ENCODE measurements around the gene PSTPIP1. TPM values are rescaled to one million over a fixed set of nuclear protein-coding genes. Genes with fewer than 3 reads are reported as not detected.
A peak's percentile ranks its signal among the peaks of the same experiment; 100 is the strongest.

Gene PSTPIP1
- total RNA-seq, 1 donor from 2014 or later = 16.0 TPM

DNA sequence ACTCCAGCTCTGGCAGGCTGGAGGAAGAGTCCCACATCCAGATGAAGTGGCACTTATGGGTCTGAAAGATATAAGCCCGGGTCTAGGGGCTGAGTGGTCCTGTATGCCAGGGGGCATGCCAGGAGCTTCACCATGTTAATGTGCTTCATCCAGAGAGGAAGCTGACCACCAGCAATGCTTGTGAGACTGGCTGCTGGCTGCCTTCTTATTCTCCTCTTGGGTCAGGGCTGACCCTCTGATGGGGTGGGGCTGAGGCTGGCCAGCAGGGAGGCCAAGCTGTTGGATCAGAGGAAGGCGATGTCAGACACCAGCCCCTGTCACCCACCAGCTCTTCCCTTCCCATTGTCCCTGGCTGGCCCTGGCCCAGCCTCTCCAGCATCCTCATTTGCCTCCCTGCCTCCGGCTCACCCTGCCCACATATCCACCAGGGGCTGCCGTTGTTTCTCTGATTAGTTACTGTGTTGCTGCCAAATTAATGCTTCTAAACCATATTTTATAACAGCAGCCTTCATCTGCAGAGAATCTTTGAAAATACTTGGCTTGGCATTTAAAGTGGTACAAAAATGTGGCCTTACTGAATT lies 20.4 kb upstream of the PSTPIP1 start:
- Histone ChIP-seq H3K27ac (no peak overlapping the region), H3K4me1 (no peaks in the 10 kb centered on the region), H3K36me3 (no peaks in the 10 kb centered on the region), H3K27me3 (no peaks in the 10 kb centered on the region), H3K9me3 (no peaks in the 10 kb centered on the region), H3K4me3 (no peak overlapping the region)
- ATAC-seq (no peak), DNase-seq (no peak)
- TF ChIP-seq, protein P1, sequence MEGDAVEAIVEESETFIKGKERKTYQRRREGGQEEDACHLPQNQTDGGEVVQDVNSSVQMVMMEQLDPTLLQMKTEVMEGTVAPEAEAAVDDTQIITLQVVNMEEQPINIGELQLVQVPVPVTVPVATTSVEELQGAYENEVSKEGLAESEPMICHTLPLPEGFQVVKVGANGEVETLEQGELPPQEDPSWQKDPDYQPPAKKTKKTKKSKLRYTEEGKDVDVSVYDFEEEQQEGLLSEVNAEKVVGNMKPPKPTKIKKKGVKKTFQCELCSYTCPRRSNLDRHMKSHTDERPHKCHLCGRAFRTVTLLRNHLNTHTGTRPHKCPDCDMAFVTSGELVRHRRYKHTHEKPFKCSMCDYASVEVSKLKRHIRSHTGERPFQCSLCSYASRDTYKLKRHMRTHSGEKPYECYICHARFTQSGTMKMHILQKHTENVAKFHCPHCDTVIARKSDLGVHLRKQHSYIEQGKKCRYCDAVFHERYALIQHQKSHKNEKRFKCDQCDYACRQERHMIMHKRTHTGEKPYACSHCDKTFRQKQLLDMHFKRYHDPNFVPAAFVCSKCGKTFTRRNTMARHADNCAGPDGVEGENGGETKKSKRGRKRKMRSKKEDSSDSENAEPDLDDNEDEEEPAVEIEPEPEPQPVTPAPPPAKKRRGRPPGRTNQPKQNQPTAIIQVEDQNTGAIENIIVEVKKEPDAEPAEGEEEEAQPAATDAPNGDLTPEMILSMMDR (IDR thresholded peaks at IDR 0.05) = no peak
- intact Hi-C loops (cut with DNase I) = no loop called here

DNA sequence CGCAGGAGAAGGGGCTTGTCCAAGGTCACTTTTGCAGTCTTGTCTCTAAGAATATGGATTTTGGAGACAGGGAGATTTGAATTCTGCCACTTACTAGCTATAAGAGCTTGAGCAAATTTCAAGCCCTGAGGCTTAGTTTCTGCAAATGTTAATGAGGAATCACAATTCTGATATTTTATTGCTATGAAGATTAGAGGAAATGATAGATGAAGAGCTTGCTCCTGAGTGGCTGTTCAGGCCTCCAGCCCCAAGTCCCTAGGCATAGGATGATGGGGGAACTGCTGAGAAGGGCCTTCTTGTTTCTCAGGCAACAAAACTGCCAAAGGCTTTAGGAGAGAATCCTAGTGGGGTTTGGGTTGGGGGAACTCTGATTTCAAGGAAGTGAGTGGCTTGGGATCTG lies 18.8 kb upstream of the PSTPIP1 start:
- H3K4me3 ChIP-seq = no peak overlapping the region
- ATAC-seq (no peak), DNase-seq (no peak)
- no peaks in the 10 kb centered on the region for H3K36me3 ChIP-seq
- H3K27ac ChIP-seq = no peak overlapping the region
- intact Hi-C loops (cut with DNase I) = no loop called here
- TF ChIP-seq, protein P1 (IDR thresholded peaks at IDR 0.05) = no peak
- no peaks in the 10 kb centered on the region for H3K9me3 ChIP-seq
- no peaks in the 10 kb centered on the region for H3K4me1 ChIP-seq
- H3K27me3 ChIP-seq = no peaks in the 10 kb centered on the region

DNA sequence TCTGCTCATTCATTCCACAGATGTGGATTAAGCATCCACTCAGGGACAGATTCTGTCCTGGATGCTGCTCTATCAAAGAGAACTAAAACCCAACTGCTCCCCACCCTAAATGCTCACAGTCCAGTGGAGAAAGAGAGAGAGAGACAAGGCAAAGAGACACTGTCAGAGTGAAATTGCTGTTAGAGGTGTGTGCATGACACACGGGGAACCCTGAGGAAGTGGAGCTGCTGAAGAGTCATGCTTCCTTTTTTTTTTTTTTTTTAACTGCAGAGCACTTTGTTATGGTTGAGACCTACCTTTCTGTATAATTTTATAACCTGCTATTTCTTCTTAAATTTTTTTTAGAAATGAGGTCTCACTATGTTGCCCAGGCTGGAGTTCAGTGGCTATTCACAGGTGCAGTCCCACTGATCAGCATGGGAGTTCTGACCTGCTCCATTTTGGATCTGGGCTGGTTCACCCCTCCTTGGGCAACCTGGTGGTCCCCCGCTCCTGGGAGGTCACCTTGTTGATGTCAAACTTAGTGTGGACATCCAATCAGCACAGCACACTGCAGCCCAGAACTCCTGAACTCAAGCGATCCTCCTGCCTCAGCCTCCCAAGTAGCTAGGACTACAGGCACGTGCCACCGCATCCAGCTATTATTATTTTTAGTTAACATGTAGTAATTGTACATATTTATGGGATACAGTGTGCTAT lies 18.2 kb upstream of the PSTPIP1 start:
- ATAC-seq (peak; percentile 44), DNase-seq (no peak)
- intact Hi-C loops (cut with DNase I) = no loop called here

DNA sequence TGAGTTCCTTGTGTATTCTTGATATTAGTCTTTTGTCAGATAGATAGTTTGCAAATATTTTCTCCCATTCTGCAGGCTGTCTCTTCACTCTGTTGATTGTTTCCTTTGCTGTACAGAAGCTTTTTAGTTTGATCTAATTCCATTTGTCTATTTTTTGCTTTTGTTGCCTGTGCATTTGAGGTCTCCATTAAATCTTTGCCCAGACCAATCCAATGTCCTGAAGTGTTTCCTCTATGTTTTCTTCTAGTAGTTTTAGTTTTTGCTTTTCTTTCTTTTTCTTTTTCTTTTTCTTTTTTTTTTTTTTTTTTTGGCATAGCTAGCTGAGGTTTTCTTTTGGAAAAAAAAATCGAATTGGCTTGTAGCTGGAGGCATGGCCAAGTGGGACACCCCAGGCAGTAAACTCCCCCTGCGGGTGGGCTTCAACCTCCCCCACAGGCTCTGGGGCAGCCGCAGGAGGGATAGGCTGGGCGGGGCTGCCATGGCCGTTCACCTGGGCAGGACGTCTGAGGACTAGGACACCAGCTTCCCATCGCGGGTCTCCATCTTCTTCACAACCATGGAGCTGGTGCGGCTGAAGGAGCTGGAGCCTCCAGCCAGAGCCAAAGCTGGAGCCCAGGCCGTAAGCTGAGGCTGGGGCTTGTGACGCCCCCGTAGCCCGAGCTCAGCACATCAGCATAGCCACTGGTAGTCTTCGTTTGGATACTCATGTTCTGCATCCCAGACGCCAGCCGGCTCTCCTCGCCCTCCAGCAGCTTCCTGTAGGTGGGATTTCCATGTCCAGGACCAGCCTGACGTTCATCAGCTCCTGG lies 16.2 kb upstream of the PSTPIP1 start:
- H3K36me3 ChIP-seq = no peaks in the 10 kb centered on the region
- ATAC-seq (no peak), DNase-seq (no peak)
- TF ChIP-seq, protein P1 (IDR thresholded peaks at IDR 0.05) = no peak
- no peaks in the 10 kb centered on the region for H3K9me3 ChIP-seq
- H3K4me1 ChIP-seq = no peaks in the 10 kb centered on the region
- H3K4me3 ChIP-seq = no peak overlapping the region
- H3K27ac ChIP-seq = no peak overlapping the region
- intact Hi-C loops (cut with DNase I) = no loop called here
- no peaks in the 10 kb centered on the region for H3K27me3 ChIP-seq

More for the DNA sequence above, 18.2 kb upstream of the PSTPIP1 start:
- Histone ChIP-seq H3K9me3 (no peaks in the 10 kb centered on the region), H3K4me1 (no peaks in the 10 kb centered on the region), H3K27me3 (no peaks in the 10 kb centered on the region), H3K4me3 (no peak overlapping the region), H3K27ac (no peak overlapping the region), H3K36me3 (no peaks in the 10 kb centered on the region)
- TF ChIP-seq, protein P1 (IDR thresholded peaks at IDR 0.05) = no peak

DNA sequence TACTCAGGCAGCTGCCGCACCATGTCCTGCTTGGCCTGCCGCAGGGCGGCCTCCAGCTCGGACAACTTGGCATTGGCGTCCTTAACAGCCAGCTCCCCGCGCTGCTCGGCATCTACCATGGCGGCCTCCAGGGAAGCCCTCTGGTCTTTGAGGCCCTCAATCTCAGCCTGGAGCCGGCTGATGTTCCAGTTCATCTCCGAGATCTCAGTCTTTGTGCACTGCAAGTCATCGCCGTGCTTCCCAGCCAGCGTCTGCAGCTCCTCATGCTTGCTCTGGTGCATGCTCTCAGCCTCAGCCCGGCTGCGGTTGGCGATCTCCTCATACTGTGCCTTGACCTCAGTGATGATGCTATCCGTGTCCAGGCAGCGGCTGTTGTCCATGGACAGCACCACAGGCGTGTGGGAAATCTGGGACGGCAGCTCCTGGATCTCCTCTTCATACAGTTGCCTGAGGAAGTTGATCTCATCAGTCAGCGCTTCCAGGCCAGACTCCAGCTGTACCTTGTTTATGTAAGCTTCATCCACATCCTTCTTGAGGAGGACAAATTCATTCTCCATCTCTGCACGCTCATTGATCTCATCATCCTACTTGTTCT lies 15.5 kb upstream of the PSTPIP1 start:
- no peak overlapping the region for H3K27ac ChIP-seq
- intact Hi-C loops (cut with DNase I) = no loop called here
- TF ChIP-seq, protein P1 (IDR thresholded peaks at IDR 0.05) = no peak
- H3K4me1 ChIP-seq = no peaks in the 10 kb centered on the region
- no peaks in the 10 kb centered on the region for H3K9me3 ChIP-seq
- H3K27me3 ChIP-seq = no peaks in the 10 kb centered on the region
- DNase-seq = no peak
- no peaks in the 10 kb centered on the region for H3K36me3 ChIP-seq
- no peak for ATAC-seq
- H3K4me3 ChIP-seq = no peak overlapping the region

Data from upper lobe of right lung (tissue), 1 donor.